ENCODE data around the gene MS4A4A.

Gene MS4A4A

DNA sequence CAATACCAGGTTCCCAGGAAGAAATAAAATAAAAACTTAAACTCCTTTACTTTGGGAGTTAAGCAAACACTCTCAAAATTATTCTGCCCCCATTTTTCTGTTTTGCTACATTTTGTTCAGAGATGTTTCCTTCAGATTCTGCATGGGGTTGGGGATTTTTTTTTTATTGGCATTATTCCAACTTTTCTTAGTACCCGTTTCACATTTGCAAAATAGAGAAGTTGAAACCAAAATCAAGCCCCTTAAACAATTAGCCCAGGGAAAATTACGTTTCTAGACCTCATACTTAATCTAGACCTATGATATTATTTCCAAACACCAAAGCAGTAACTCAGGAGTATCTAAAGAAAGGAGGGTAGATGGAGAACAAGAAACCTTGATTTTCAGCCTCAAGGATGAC lies 77.3 kb downstream of the MS4A4A start:
- no peak for DNase-seq

Data from NCI-H774 (cell line).